HCT116 (cell line): ENCODE measurements around the gene ANAPC4. TPM values are rescaled to one million over a fixed set of nuclear protein-coding genes. Genes with fewer than 3 reads are reported as not detected.

Experiments
- ATAC-seq: fragments of 200-7000 bp; cut with Tn5 transposase; 2 replicates; pipeline ENCODE4 v1.9.1; 2020; ENCODE audit warnings: mild to moderate bottlenecking, moderate library complexity
- BruUV-seq: library from RNA; stranded (reverse); fragments of 400-500 nt; replicated peaks from 2 replicates; lab custom pipeline; 2021; lab: Mats Ljungman, UMichigan
- CTCF ChIA-PET: fragments of 300-600 bp; sonication (Branson Sonifier 250); formaldehyde crosslinking; loops from one replicate; lab custom pipeline; 2021; ENCODE audit warnings: antibody characterized with exemption; lab: Charles Lee
- POLR2A ChIA-PET: fragments of 300-600, 350-600 bp; sonication (Branson Sonifier 250); formaldehyde crosslinking; loops from one replicate; lab custom pipeline; 2021; ENCODE audit warnings: antibody characterized with exemption; lab: Charles Lee
- RAD21 ChIA-PET, 2 experiments: fragments of 300-600 bp; sonication (Branson Sonifier 250); formaldehyde crosslinking; loops; one replicate each; lab custom pipeline; 2023; ENCODE audit warnings: low total read pairs in 2 of 2; ENCODE audit not compliant: uncharacterized antibody in 2 of 2, unreplicated experiment in 2 of 2, low non-redundant PET in 1 of 2; lab: Charles Lee
- DNase-seq: peaks from one replicate; pipeline ENCODE4 v3.0.0-alpha.2; 2010; ENCODE audit warnings: low read depth, low spot score
- H2AFZ ChIP-seq: fragments of 200-600 bp; shearing (Covaris generic), sonication (generic); 2 replicates; pipeline ENCODE4 v1.6.1; 2017; ENCODE audit warnings: low read depth, mixed run types, mixed read lengths, antibody characterized with exemption, low read length; ENCODE audit not compliant: poor library complexity, severe bottlenecking
- H3K27ac ChIP-seq: 2 replicates; pipeline ENCODE4 v1.5.1; 2012; ENCODE audit warnings: low read depth, low read length
- H3K27me3 ChIP-seq: fragments of 200-600 bp; sonication (generic); 2 replicates; pipeline ENCODE4 v1.6.1; 2016; ENCODE audit warnings: mixed run types, low read length, mixed read lengths; ENCODE audit not compliant: insufficient read depth
- H3K36me3 ChIP-seq, 2 experiments: fragments of 200-500 bp in 1 of 2; fragments of 200-600 bp in 1 of 2; sonication (Bioruptor generic) in 1 of 2; sonication (generic) in 1 of 2; 2 replicates each; pipeline versions ENCODE4 v1.5.1 to v1.6.1; 2014 to 2016; ENCODE audit warnings: low read length in 2 of 2, inconsistent platforms in 1 of 2, mixed read lengths in 1 of 2, mixed run types in 1 of 2; ENCODE audit not compliant: insufficient read depth in 2 of 2, control insufficient read depth in 1 of 2
- H3K4me1 ChIP-seq, 2 experiments: fragments of 200-600 bp in 1 of 2; sonication (generic) in 1 of 2; 2 replicates each; pipeline versions ENCODE4 v1.5.1 to v1.6.1; 2012 to 2017; ENCODE audit warnings: low read length in 2 of 2, inconsistent platforms in 1 of 2, mild to moderate bottlenecking in 1 of 2, mixed read lengths in 1 of 2, mixed run types in 1 of 2, moderate library complexity in 1 of 2; ENCODE audit not compliant: insufficient read depth in 2 of 2, control insufficient read depth in 1 of 2
- H3K4me2 ChIP-seq: fragments of 200-600 bp; sonication (generic); 2 replicates; pipeline ENCODE4 v1.6.1; 2017; ENCODE audit warnings: mixed run types, low read length, mixed read lengths
- H3K4me3 ChIP-seq, 2 experiments: fragments of 200-600 bp in 1 of 2; sonication (generic) in 1 of 2; replicated peaks in 1 of 2; 2 replicates each; pipeline ENCODE4 v1.5.1; 2011 to 2016; ENCODE audit warnings: low read length in 2 of 2, control low read depth in 1 of 2, low read depth in 1 of 2, mild to moderate bottlenecking in 1 of 2, mixed read lengths in 1 of 2, mixed run types in 1 of 2
- H3K79me2 ChIP-seq: fragments of 200-600 bp; sonication (generic); 2 replicates; pipeline ENCODE4 v1.6.1; 2017; ENCODE audit warnings: mild to moderate bottlenecking, mixed run types, low read length, moderate library complexity, mixed read lengths; ENCODE audit not compliant: insufficient read depth
- H3K9ac ChIP-seq: fragments of 200-600 bp; sonication (generic); 2 replicates; pipeline ENCODE4 v1.6.1; 2016; ENCODE audit warnings: low read length, mixed read lengths
- H3K9me2 ChIP-seq: fragments of 200-600 bp; sonication (generic), shearing (Covaris generic); 2 replicates; pipeline ENCODE4 v1.6.1; 2017; ENCODE audit warnings: mixed run types, mild to moderate bottlenecking, moderate library complexity; ENCODE audit not compliant: insufficient read depth
- H3K9me3 ChIP-seq, 2 experiments: fragments of 200-500 bp in 1 of 2; fragments of 200-600 bp in 1 of 2; sonication (Bioruptor generic) in 1 of 2; sonication (generic) in 1 of 2; 2 replicates each; pipeline ENCODE4 v1.6.1; 2014 to 2017; ENCODE audit warnings: low read length in 2 of 2, mixed read lengths in 2 of 2, inconsistent platforms in 1 of 2, low read depth in 1 of 2, mild to moderate bottlenecking in 1 of 2, mixed run types in 1 of 2, moderate library complexity in 1 of 2; ENCODE audit not compliant: control insufficient read depth in 1 of 2, insufficient read depth in 1 of 2
- H4K20me1 ChIP-seq: fragments of 200-600 bp; sonication (generic), shearing (Covaris generic); 2 replicates; pipeline ENCODE4 v1.6.1; 2017; ENCODE audit warnings: mixed run types, mild to moderate bottlenecking, moderate library complexity; ENCODE audit not compliant: insufficient read depth
- CBX3 ChIP-seq: IDR thresholded peaks from 2 replicates; pipeline ENCODE4 v1.6.1; 2012; ENCODE audit warnings: low read depth
- EZH2 ChIP-seq: fragments of 200-600 bp; sonication (generic); IDR thresholded peaks from 2 replicates; pipeline ENCODE4 v1.6.1; 2017; ENCODE audit warnings: antibody characterized with exemption, mixed run types
- EZH2phosphoT487 ChIP-seq: fragments of 200-600 bp; IDR thresholded peaks from 2 replicates; pipeline ENCODE4 v1.6.1; 2018; ENCODE audit warnings: antibody characterized with exemption, borderline replicate concordance
- FOSL1 ChIP-seq: IDR thresholded peaks from 2 replicates; pipeline ENCODE4 v1.6.1; 2012; ENCODE audit warnings: low read depth
- SIN3A ChIP-seq: IDR thresholded peaks from 2 replicates; pipeline ENCODE4 v1.6.1; 2012; ENCODE audit warnings: low read depth
- SP1 ChIP-seq: IDR thresholded peaks from 2 replicates; pipeline ENCODE4 v1.6.1; 2012; ENCODE audit warnings: low read depth
- ZNF274 ChIP-seq: fragments of 200-500 bp; sonication (Bioruptor generic); IDR thresholded peaks from 2 replicates; pipeline ENCODE4 v1.6.1; 2014; ENCODE audit warnings: mild to moderate bottlenecking, low read depth, low read length, inconsistent platforms
- intact Hi-C: fragments of 100-400 bp; cut with micrococcal nuclease; formaldehyde crosslinking; loops from 2 replicates; pipeline ENCODE4 v1.10.0; 2022
- total RNA-seq: library from RNA; stranded (reverse); gene quantifications from one replicate; pipeline ENCODE4 v1.2.1, GENCODE V29; 2021; ENCODE audit not compliant: unreplicated experiment
- TF ChIP-seq, protein P1 (sequence below), 3 experiments: fragments of 200-600 bp in 1 of 3; sonication (generic) in 1 of 3; IDR thresholded peaks in 2 of 3; conservative IDR thresholded peaks in 1 of 3; 2 replicates each; pipeline ENCODE4 v1.5.1; 2012 to 2017; ENCODE audit warnings: low read depth in 2 of 3, low read length in 2 of 3, antibody characterized with exemption in 1 of 3, borderline replicate concordance in 1 of 3, control low read depth in 1 of 3, mild to moderate bottlenecking in 1 of 3, mixed read lengths in 1 of 3, mixed run types in 1 of 3, moderate library complexity in 1 of 3; ENCODE audit not compliant: insufficient read depth in 1 of 3
- TF ChIP-seq, protein P2 (sequence below): IDR thresholded peaks from 2 replicates; pipeline ENCODE4 v1.6.1; 2012
- TF ChIP-seq, protein P3 (sequence below): IDR thresholded peaks from 2 replicates; pipeline ENCODE4 v1.6.1; 2011; ENCODE audit warnings: mild to moderate bottlenecking, low read length, moderate library complexity; ENCODE audit not compliant: insufficient replicate concordance; ENCODE audit errors: extremely low read depth

ANAPC4 gene
- total RNA-seq, 1 experiment from 2014 or later: 29.2 TPM

DNA sequence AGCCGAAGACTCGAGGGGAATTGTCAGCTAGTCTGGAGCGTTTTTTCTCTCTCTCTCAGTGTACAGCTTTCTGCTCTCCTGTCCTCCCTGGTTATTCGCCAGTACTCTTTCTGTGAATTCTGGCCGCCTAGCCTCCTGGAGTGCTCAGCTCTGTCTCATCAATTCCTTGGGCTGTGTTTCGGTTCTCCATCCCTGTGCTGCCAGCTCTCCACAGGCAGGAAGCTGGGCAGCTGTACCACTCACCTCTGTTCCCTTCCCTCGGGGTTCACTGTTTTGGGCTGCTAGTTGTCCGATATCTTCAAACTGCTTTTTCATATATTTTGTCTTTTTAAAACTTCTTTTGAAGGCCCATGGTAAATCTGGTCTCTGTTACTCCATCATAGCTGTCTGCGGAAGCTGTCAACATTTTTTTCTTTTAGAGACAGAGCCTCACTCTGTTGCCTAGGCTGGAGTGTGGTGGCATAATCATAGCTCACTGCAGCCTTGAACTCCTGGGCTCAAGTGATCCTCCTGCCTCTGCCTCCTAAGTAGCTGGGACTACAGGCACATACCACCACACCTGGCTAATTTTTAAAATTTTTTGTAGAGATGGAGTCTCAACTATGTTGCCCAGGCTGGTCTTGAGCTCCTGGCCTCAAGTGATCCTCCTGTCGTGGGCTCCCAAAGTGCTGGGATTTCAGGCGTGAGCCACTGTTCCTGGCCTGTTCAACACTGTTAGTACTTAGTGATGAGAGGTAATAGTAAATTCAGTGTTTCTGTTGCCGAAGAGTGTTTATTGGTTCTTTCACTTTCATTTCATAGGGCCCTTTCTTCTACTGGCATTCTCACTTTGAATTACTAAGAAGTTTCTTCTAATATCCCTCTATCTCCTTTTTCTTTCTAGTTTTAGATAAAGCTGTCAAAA lies 45.9 kb upstream of the ANAPC4 start:
- intact Hi-C loops: no loop called here
- CTCF ChIA-PET: interaction anchor here (1.2 kb wide), 1 partner anchor 19 kb away, joined by 3 read pairs; the partner anchor contains the start of gene ZCCHC4
- no peak overlapping the region for H3K9ac ChIP-seq
- no peaks in the 10 kb centered on the region for H3K4me1 ChIP-seq
- H4K20me1 ChIP-seq: no peaks in the 10 kb centered on the region
- TF ChIP-seq ZNF274 (no peak), SP1 (no peak), CBX3 (no peak)
- TF ChIP-seq, protein P1, sequence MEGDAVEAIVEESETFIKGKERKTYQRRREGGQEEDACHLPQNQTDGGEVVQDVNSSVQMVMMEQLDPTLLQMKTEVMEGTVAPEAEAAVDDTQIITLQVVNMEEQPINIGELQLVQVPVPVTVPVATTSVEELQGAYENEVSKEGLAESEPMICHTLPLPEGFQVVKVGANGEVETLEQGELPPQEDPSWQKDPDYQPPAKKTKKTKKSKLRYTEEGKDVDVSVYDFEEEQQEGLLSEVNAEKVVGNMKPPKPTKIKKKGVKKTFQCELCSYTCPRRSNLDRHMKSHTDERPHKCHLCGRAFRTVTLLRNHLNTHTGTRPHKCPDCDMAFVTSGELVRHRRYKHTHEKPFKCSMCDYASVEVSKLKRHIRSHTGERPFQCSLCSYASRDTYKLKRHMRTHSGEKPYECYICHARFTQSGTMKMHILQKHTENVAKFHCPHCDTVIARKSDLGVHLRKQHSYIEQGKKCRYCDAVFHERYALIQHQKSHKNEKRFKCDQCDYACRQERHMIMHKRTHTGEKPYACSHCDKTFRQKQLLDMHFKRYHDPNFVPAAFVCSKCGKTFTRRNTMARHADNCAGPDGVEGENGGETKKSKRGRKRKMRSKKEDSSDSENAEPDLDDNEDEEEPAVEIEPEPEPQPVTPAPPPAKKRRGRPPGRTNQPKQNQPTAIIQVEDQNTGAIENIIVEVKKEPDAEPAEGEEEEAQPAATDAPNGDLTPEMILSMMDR (IDR thresholded peaks at IDR 0.05 in 2 of 3, conservative IDR thresholded peaks at IDR 0.05 in 1 of 3; ENCODE audit: borderline replicate concordance in 1 of 3, insufficient read depth in 1 of 3, low read depth in 2 of 3, low read length in 2 of 3): no peak
- H3K4me3 ChIP-seq: no peak overlapping the region
- RAD21 ChIA-PET: no interaction called here
- DNase-seq: no peak
- no peak overlapping the region for H3K27ac ChIP-seq
- no peak overlapping the region for H3K4me2 ChIP-seq
- H3K36me3 ChIP-seq: no peaks in the 10 kb centered on the region
- no peaks in the 10 kb centered on the region for H3K79me2 ChIP-seq
- no peaks in the 10 kb centered on the region for H3K27me3 ChIP-seq
- BruUV-seq: no TSS peak
- no peak overlapping the region for H2AFZ ChIP-seq
- no peaks in the 10 kb centered on the region for H3K9me3 ChIP-seq
- POLR2A ChIA-PET: interaction anchor here (1.1 kb wide), 1 partner anchor 14 kb away, joined by 3 read pairs; no protein-coding TSS in a partner anchor
- ATAC-seq: no peak
- H3K9me2 ChIP-seq: no peaks in the 10 kb centered on the region

DNA sequence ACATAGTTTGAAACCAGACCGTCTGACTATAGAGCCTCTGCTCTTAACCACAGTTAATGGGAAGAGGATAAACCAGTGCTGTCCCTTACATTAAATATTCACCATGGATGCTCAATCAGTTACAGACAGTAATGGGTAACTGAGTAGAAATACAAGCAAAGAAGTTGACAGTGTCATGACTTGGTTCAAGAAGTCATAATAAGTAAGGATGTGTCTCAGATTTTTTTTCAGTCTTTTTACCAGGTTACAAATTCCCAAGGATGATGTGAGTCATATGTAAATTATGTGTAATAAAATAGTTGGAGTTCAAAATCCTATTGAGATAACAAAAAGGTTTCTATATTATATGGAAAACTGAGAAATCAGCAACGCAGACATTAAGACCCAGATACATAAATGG lies 33.4 kb upstream of the ANAPC4 start:
- no TSS peak for BruUV-seq
- DNase-seq (no peak), ATAC-seq (no peak)
- H3K36me3 ChIP-seq: no peaks in the 10 kb centered on the region
- no peak overlapping the region for H2AFZ ChIP-seq
- H3K9me3 ChIP-seq: no peaks in the 10 kb centered on the region
- 0 out of 2 replicates have a peak, but pooled peaks cover 7% of the 10 kb centered on the region for H3K79me2 ChIP-seq
- no peaks in the 10 kb centered on the region for H3K27me3 ChIP-seq
- no peak overlapping the region for H3K4me2 ChIP-seq
- POLR2A ChIA-PET: no interaction called here
- H4K20me1 ChIP-seq: no peaks in the 10 kb centered on the region
- intact Hi-C loops: no loop called here
- H3K4me3 ChIP-seq: no peak overlapping the region
- H3K9ac ChIP-seq: no peak overlapping the region
- RAD21 ChIA-PET: no interaction called here
- H3K27ac ChIP-seq: no peak overlapping the region
- CTCF ChIA-PET: no interaction called here
- no peaks in the 10 kb centered on the region for H3K9me2 ChIP-seq
- H3K4me1 ChIP-seq: 0 out of 4 replicates have a peak, but pooled peaks cover 0 to 2% of the 10 kb centered on the region in 2 experiments
- TF ChIP-seq, protein P2, sequence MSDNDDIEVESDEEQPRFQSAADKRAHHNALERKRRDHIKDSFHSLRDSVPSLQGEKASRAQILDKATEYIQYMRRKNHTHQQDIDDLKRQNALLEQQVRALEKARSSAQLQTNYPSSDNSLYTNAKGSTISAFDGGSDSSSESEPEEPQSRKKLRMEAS: no peak
- TF ChIP-seq SIN3A: no peak
- TF ChIP-seq FOSL1: no peak
- no peak for TF ChIP-seq EZH2
- TF ChIP-seq, protein P3, sequence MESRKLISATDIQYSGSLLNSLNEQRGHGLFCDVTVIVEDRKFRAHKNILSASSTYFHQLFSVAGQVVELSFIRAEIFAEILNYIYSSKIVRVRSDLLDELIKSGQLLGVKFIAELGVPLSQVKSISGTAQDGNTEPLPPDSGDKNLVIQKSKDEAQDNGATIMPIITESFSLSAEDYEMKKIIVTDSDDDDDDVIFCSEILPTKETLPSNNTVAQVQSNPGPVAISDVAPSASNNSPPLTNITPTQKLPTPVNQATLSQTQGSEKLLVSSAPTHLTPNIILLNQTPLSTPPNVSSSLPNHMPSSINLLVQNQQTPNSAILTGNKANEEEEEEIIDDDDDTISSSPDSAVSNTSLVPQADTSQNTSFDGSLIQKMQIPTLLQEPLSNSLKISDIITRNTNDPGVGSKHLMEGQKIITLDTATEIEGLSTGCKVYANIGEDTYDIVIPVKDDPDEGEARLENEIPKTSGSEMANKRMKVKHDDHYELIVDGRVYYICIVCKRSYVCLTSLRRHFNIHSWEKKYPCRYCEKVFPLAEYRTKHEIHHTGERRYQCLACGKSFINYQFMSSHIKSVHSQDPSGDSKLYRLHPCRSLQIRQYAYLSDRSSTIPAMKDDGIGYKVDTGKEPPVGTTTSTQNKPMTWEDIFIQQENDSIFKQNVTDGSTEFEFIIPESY: no peak
- no peak for TF ChIP-seq EZH2phosphoT487
- TF ChIP-seq, protein P1 (IDR thresholded peaks at IDR 0.05 in 2 of 3, conservative IDR thresholded peaks at IDR 0.05 in 1 of 3; ENCODE audit: borderline replicate concordance in 1 of 3, insufficient read depth in 1 of 3, low read depth in 2 of 3, low read length in 2 of 3): no peak
- no peak for TF ChIP-seq ZNF274
